ENCODE results near the gene RPS15.

DNA sequence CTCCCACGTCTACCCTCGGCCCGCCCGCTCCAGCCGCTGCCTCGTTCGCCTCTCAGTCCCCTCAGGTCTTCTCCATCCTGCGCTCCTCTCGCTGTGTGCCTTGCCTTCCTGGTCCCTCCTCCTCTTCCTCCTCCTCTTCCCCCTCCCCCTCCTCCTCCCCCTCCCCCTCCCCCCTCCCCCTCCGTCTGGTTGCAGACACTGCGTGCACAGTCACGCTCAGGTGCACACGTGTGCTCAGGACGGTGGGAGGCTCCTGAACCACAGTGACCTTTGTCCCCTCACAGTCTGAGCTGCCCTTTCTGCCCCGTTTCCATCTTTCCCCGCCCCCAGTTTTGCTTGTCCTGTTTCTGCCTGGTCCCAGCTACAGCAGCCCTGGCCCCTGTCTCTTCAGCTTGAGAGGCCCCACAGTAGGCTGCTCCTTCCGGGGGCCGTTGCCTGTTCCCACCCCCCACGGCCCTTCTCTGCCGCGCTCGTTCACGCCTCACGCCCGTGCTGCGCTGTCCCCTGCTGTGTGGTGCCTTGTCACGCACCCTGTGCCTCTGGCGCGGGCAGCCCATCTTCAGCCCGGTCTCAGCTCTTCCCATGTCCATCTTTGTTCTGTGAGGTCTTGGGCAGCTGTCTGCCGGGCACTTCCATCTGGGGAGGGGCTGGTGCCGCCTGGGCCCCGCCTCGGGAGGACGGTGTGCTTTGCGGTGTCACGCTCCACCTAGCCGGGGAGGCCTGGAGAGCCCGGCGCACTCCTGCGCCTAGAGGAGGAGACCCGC is 13.8 kb upstream of the RPS15 start:
- TF ChIP-seq, protein P1, sequence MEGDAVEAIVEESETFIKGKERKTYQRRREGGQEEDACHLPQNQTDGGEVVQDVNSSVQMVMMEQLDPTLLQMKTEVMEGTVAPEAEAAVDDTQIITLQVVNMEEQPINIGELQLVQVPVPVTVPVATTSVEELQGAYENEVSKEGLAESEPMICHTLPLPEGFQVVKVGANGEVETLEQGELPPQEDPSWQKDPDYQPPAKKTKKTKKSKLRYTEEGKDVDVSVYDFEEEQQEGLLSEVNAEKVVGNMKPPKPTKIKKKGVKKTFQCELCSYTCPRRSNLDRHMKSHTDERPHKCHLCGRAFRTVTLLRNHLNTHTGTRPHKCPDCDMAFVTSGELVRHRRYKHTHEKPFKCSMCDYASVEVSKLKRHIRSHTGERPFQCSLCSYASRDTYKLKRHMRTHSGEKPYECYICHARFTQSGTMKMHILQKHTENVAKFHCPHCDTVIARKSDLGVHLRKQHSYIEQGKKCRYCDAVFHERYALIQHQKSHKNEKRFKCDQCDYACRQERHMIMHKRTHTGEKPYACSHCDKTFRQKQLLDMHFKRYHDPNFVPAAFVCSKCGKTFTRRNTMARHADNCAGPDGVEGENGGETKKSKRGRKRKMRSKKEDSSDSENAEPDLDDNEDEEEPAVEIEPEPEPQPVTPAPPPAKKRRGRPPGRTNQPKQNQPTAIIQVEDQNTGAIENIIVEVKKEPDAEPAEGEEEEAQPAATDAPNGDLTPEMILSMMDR (IDR thresholded peaks at IDR 0.05; ENCODE audit: low read depth, low read length, poor library complexity, severe bottlenecking): no peak
- TF ChIP-seq EZH2phosphoT487 (IDR thresholded peaks at IDR 0.05; ENCODE audit: borderline replicate concordance, low read length): no peak

Measured in DOHH2 (cell line).